GM19099 (cell line): ENCODE results near the gene FBN1.

Experiments
- POLR2A ChIP-seq: IDR thresholded peaks from 3 replicates; pipeline ENCODE4 v1.6.1; 2011; ENCODE audit warnings: low read depth; ENCODE audit not compliant: insufficient read length; ENCODE audit errors: extremely low read depth

The FBN1 gene

GRCh38 chr15:48565560-48566482 lies 79.7 kb downstream of the FBN1 start:
- no peak for TF ChIP-seq POLR2A

DNA sequence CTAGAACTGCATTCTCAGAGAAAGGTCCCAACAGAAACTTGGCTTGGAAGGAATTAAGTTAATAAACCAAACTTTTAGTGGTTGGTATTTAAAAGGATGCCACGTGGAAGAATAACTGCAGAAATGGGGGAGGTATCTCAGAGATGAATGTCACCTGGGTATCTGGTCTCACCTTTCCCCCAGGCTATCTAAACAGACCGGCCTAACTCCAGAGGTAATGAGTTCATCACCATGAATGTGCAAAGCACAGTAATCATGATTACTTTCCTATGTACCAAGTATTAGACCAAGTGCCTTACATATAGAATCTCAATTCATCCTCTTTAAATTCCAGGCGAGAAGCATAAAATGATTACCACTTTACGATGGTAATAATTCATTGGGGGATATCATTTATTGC lies 80.8 kb downstream of the FBN1 start:
- no peak for TF ChIP-seq POLR2A

DNA sequence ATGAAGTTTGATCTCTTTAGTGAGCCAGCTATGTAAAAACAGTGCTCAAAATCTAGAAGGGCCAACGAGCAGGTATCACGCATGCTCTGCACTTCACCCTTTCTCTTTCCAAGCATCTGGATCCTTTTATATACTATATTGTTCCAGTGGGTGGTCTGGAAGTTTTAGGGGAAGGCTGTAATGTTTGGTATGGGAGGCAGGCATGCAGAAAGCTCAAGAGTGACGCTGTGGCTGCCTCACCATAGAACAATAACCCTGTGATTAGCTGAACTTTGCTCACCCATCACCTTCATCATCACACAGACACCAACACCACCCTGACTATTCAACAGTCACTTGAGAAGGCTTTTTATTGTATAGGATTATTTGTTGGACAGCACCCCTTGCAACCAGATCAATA lies 81.6 kb downstream of the FBN1 start:
- TF ChIP-seq POLR2A, result no peak

DNA sequence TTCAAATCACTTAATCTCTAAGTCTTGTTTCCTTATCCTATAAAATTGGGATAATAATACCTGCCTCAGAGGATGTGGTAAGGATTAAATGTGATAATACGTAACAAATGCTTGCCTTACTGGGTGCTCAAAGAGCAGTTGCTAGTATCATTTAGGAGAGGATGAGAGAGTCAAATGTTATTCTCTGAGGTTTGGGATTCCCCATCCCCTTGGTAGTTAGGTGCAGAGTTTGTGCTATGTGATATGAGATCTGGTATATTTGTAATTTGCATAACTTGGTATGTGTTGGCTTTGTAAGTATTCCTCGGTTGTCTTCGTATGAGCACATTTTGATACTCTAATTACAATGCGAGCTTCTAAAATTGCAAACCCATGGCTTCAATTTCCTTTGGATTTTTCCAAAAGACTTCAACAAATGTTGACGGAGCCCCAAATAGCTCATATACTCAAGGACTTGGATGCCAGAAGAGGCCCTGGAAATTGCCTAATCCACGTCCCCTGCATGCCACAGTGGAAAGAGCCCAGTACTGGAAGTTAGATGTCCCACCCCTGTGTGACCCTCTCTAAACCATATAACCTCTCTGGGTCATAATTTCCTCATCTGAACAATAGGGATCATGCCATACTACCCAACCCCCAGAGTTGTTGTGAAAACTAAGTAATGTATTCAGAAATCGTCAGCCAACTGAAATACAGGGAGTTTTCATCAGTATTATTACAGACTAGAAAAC lies 85.0 kb downstream of the FBN1 start:
- no peak for TF ChIP-seq POLR2A

DNA sequence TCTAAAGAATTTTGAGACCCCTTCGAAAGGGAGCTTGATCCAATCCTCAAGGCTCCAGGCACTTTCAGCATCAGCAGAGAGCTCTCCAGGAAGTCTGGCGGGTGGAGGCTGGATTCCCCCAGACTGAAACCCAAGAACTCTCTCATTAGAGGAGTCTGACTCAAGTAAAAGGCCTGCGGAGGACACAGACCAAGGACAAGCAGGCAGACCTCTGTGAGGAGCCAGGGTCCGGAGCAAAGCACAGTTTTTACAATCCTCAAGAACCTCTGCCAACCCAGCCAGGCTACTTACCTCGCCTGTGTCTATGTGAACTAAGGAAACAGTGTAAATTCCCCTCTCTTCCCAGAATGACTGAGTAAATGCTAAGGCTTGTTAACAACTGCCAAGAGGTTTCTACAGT lies 86.2 kb downstream of the FBN1 start:
- no peak for TF ChIP-seq POLR2A

DNA sequence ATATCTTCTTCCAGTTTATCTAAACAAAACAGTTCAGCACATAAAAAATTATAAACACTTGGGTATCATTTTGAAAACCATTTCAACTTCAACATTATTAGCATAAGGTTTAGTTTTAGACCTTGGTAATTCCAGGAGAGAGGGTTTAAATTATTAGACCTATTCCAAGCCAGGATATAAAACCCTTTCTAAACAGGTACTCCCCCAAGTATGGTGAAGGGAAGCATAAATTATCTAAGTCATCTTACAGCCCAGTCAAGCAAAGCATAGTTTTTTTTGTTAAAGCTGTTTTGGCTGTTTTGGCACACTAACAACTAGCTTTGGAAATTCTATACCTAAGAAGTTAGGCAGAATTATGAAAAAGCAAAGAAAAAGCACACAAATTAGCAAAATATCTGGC lies 87.3 kb downstream of the FBN1 start:
- TF ChIP-seq POLR2A, result no peak

GRCh38 chr15:48557335-48557734 lies 88.2 kb downstream of the FBN1 start:
- no peak for TF ChIP-seq POLR2A

DNA sequence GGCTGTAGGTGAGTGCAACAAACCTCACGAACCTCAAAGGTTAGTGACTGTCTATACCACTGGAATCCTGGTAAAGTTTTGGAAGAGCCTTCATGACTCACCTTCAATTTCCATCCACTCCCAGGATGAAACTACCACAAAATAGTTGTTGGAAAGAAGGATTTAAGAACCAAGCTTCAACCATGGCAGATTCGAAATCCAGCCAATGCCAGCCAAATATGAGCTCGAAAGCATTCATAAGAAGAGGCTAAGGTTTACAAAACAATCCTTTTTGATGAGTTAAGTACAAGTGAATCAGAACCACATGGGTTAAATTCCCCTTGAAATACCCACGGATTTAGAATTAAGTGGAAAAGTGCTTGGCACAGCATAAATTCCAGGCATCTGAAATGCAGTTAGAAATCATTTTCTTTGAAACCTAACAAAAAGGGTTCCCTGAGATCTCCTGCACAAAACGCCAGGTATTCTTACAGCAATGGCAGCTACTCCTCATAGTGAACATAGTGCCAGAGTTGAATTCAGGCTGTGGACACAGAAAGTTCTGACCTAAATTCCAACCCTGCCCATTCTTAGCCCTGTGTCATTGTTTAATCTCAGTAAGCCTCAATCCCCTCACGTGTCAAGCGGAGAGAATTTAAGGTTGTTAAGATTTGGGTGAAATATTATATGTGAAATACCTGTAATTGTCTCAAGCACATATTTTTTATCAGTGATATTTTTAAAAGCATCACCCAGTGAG lies 89.2 kb downstream of the FBN1 start:
- TF ChIP-seq POLR2A, result no peak

- TF ChIP-seq POLR2A, result no peak
Measured at GRCh38 chr15:48555241-48555881, 90.1 kb downstream of the FBN1 start.

DNA sequence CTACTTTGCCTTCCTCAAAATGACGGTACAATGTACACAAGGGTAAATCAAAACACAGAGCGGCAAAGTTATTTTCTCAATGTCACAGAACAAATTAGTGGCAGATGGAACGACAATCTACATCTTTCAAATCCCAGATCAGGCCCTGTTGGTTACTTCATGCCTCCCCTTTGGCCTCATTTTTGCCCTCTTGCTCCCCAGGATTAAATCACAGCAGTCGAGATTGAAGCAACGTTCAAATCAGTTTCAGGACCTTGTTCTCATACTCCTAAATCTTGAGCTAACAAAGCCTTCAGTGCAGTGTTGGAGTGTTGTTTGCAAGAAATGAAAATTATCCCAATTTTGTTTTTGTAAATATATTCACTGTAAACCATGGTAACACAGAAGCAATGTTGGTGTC lies 91.4 kb downstream of the FBN1 start:
- no peak for TF ChIP-seq POLR2A

GRCh38 chr15:48553559-48553958 lies 92.0 kb downstream of the FBN1 start:
- no peak for TF ChIP-seq POLR2A

GRCh38 chr15:48550822-48551525 lies 94.5 kb downstream of the FBN1 start:
- TF ChIP-seq POLR2A, result no peak

DNA sequence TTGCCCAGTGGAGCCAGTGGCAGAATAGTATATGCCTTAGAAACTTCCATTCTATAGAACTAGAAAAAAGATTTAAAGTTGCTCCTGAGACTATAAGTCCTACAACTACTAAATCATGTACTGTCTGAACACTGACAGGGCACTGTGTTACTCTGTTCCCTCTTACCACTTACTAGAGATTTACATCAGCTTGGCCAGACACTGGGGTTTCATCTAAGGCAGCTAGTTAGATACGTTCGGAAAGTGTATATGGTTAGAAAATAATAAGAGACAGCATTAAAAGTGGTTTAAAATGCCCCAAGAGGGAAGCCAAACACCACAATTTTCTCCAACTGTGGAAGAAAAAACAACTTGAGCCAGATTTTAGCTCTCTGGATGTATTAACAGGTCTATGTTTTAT lies 97.1 kb downstream of the FBN1 start:
- no peak for TF ChIP-seq POLR2A

DNA sequence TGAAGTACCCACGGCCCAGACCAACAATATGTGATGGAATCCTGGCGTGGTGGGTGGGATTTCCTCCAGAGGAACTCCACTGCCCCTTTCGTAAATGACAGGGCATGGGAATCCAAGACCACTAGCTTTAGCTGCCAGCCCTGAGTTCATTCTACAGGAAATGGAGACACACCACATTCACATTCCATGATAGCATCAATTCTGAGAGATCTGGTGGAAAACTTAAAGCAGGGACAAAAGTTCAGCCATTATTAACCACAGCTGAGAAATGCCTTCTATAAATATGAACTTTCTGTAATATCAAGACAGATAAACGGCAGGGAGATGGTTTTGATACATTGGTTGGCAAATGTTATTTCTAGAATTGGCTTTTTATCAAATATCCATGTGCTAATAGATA lies 98.2 kb downstream of the FBN1 start:
- TF ChIP-seq POLR2A, result no peak

GRCh38 chr15:48546296-48546695 lies 99.2 kb downstream of the FBN1 start:
- TF ChIP-seq POLR2A, result no peak

DNA sequence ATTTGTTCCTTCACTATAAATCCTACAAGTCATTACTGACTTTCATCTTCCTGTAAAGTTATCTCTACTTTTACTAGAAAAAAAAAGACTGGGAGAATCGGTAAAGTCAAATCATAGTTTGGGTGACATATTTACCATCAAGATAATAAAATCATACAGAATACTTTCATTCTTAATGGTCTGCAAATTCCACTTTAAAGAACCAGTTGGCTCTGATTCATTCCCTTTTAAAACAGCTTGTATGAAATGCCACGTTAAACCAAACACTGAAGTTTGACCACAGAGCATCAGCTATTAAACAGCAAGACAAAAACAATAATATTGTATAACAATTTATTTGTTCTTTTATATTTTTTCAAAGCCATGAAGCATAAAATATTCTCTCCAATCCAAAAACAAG lies 100.7 kb downstream of the FBN1 start:
- TF ChIP-seq POLR2A, result no peak
